Measurements from ENCODE around the gene ZNF554.
"Not testable (repeated sequence)": the region's sequence is repeated elsewhere in the genome, so short reads cannot be mapped to it uniquely, and the experiment has no call there.

ZNF554 gene

DNA sequence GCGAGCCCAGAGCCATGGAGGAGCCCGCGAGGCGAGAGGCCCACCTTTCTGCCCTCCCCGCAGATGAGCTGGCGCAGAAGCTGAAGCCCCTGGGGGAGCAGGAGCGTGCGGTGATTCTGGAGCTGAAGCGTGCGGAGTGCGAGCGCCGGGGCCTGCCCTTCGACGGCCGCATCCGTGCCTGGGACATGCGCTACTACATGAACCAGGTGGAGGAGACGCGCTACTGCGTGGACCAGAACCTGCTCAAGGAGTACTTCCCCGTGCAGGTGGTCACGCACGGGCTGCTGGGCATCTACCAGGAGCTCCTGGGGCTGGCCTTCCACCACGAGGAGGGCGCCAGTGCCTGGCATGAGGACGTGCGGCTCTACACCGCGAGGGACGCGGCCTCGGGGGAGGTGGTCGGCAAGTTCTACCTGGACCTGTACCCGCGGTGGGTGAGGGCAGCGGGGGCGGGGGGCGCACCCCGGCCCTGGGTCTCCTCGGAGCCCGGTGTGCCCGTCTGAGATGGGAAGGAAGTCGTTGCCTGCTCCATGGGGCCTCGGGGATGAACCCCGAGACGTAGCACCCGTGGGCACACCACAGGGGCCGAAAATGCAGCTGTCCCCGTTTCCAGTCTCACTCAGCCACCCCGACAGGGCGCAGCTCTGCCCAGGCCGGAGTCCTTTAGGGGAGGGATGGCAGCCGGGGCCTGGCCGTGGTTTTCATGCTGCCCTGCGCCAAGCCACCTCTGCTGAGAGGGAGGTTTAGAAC, 12.1 kb upstream of the ZNF554 start:
- DNase-seq (ENCODE audit: low read depth) = no peak

DNA sequence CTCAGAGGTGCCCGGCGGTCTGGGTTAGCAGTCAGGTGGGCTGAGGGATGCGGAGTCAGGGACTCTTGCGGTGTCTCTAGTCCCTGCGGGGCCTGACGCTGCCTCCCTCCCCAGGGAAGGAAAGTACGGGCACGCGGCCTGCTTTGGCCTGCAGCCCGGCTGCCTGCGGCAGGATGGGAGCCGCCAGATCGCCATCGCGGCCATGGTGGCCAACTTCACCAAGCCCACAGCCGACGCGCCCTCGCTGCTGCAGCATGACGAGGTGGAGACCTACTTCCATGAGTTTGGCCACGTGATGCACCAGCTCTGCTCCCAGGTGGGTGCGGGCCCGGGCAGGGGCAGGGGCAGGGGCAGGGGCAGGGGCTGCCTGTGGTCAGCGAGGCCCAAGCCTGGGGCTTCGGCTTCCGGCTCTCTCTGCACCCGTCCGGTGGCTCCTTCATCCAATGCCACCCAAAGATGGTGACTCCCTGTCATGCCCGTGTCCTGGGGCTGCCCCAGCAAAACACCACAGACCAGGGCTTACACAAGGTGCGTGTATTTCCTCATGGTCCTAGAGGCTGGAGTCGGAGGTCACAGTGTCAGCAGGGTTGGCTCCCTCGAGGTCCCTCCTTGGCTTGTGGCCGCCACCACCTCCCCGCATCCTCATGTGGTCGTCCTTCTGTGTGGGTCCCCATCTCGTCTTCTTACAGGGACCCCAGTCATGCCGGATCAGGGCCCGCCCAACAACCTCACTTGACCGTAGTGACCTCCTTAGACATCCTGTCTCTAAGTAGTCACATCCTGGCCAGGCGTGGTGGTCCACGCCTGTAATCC, 11.3 kb upstream of the ZNF554 start:
- DNase-seq (ENCODE audit: low read depth) = no peak

DNA sequence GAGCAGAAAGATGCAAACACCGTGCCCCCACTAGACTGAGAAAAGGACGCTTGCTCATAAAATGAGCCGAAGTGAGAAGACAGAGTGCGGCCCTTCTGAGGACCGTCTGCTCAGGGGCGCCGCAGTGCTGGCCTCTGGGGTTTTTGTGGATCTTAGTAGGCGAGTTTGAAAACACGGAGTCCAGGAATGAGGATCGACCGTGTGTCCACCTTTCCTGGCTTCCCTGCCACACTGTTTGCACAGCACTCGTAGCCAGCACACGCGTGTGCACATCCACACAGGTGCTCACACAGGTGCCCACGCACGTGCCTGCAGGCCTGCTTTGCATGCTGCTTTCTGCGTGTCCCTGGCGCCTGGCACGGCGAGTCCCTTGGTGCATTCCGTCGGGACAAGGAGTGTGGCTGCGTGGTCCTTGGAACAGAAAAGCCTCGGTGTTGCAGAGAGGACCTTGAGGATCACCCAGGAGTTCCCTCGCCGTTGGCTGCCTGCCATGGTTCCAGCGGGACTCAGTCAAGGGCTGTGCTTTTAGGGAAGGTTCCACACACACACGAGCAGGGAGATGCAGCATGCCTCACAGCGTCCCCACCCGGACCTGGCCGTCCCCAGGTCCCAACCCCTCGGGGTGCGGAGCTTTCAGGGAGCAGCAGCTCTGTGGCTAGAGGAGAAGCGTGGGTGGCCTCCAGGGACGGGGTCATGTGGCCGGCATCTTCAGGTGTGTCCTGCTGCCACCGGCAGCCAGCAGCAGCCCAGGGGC, 10.1 kb upstream of the ZNF554 start:
- DNase-seq (ENCODE audit: low read depth) = no peak

DNA sequence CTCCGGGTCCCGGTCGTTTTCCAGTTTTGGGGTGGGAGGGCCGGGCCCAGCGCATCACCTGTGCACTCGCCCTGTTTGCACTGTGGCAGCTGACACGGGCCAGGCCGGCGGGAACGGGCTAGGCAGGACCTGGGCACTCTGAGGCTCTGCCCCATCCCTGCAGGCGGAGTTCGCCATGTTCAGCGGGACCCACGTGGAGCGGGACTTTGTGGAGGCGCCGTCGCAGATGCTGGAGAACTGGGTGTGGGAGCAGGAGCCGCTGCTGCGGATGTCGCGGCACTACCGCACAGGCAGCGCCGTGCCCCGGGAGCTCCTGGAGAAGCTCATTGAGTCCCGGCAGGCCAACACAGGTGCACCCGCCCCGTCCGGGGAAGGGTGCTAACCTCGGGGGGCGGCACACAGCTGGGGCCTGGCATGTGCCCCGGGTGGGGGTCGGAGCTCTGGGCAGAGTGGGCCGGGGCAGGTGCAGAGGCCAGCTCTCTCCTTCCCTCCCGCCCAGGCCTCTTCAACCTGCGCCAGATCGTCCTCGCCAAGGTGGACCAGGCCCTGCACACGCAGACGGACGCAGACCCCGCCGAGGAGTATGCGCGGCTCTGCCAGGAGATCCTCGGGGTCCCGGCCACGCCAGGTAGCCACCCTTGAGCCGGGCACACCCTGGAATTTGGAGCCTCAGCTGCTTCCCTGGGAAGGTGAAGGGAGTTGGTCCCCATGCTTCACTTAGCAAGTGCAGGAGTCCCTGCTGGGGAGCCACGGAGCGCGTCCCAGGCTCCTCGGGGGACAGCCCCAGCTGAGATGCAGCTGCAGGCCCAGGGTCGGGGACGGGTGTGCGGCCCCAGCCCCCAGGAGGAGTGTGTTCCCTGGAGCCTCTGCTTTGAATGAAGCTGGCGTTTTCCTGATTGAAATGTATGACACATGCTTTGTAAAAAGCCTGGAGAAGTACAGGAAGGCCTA, 9.3 kb upstream of the ZNF554 start:
- DNase-seq (ENCODE audit: low read depth) = no peak

DNA sequence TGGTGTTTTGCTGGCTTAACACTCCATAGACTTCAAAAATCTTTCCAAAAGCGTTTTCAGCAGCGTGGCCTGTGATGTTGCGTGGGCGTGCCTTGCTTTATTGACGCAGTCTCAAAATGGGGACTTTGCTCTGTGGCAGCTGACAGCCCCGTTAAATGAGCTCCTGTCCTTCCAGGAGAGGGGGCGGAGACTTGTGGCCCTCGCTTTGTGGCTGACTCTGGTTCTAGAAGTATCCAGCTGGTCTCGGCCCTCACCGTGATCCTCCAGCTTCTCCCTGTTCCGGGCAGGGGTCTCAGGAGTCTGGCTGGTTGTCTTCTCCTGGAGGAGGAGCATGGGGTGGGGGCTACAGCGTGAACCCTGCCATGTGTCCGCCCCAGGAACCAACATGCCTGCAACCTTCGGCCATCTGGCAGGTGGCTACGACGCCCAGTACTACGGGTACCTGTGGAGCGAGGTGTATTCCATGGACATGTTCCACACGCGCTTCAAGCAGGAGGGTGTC, 8.4 kb upstream of the ZNF554 start:
- no peak for DNase-seq (ENCODE audit: low read depth)

DNA sequence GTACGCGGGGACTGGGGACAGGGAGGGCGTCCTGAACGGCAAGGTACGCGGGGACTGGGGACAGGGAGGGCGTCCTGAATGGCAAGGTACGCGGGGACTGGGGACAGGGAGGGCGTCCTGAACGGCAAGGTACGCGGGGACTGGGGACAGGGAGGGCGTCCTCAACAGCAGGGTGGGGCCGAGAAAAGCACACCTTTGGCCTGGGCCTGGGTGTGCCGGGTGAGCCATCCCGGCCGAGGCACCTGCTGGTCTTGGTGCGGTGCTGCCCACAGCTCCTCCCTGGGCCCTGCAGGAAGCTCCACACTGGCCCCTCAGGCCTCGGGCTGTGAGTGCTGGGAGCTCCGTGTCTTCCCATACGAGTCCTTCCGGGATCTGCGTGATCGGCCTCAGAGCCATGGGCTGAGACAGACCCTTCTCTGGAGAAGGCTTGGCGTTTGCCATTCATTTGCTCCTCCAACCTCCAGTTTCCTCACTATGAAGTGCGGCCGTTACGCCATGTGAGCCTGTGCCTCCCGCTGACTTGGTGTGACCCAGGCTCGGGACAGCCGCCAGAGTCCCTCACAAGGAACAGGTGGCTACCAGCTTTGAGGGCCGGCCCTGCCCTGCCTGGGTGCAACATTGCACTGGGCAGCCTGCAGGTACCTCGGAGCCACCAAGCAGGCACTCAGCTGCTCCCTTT, 7.8 kb upstream of the ZNF554 start:
- DNase-seq (ENCODE audit: low read depth) = no peak

DNA sequence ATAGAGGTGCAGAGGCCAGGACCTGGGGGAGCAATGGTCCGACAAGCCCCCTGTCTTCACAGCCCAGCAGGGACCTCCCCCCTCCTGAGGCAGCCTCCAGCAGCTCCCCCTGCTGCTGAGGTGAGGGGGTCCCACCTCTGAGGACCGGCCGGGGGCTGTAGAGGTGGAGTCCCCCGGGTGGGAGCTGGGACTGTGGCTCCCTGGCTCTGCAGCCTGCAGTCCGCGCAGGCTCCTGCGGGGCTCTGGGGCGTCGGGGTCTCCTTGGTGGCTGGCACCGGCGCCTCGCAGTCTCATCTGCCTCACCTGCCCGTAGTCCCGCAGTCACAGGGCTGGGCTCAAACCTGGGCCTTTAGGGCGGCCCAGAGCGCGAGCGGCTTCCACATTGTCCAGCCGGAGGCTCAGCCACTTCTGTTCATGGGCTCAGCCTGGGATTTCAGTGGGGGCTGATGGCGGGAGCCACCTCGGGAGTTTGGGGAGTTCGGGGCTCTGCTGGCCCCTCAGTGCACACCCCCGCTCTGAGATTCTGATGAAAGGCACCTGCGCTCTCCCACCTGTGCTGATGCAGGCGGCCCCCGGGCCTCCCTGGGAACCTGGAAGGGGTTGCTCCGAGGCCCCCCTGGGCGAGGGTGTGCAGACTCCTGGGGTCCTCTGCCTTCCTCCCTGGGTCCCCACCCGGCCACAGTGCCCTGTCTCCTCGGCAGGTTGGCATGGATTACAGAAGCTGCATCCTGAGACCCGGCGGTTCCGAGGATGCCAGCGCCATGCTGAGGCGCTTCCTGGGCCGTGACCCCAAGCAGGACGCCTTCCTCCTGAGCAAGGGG, 7.0 kb upstream of the ZNF554 start:
- DNase-seq (ENCODE audit: low read depth) = no peak

DNA sequence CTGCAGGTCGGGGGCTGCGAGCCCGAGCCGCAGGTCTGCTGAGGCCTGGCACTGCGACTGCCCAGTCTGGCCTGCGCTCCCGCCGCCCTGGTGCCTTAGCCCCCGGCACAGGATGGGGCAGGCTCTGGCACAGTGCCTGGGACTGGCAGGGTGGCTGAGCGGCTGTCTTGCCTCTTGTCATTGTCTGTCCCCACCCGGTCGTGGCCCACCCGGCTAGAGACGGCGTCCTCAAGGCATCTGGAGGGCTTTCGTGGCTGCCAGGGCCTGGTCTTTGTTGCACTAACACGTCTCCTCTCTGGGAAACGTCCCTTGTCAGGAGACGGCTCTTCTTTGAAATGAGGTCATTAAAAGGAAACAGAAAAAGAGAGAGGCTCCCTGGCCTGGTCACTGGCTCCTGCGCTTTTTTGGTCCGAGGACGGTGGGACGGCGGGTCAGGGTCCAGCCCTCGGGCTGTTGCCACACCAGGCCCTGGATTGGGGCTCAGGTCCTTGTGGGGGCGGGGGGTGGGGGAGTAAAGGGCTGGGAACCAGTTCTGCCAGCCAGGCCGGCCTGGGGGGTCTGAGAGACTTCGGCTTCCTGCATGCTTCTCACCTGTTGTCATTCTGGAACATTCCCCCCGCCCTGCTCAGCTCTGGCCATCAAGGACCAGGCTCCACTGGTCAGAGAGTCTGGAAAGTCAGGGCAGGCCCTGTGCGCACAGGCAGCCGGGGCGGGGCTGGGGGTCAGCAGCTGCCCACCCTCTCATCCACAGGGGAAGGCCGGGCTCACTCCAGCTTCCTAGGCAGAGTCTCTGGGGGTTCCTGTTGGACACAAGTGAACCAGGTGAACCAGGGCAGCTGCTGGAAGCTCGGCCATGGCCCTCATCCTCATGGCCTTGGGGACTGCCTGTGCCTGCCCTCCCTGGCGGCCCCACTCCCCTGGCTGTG, 6.2 kb upstream of the ZNF554 start:
- DNase-seq (ENCODE audit: low read depth) = no peak

DNA sequence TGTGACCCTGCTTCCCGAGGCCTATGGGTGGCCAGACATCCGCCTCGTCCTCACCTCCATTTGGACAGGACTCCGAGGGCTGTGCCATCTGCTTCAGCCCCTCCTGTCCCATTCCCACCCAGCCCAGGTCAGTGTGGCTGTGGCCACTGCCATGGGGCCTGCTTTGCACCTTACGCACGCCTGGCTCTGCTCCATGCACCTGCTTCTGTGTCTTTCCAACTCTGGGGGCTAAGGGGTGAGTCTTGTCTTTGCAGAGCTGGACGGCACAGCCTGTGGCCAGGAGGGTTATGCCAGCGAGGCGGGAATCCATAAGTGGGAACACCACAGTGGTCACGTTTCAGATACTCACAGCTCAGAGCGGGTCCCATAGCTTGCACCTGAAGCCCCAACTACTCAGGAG, 5.2 kb upstream of the ZNF554 start:
- no peak for DNase-seq (ENCODE audit: low read depth)

DNA sequence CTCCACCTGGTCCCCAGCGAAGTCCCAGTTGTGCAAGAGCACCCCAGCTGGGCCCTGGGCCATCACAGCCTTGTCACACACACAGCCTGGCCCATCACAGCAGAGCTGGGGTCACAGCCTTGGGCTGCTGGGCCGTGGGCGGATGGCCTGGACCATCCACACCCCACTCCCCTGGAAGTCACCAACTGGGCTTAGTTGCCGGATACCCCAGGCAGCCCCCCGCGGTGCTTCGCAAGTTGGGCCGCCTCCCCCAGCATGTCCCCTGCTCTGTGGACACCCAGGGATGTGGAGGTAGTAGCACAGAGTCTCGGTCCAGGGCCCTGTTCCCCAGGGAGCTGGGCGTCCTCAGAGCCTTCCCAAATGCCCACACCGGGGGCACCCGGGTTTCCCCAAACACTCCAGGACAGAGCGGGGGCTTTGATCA, 4.5 kb upstream of the ZNF554 start:
- DNase-seq (ENCODE audit: low read depth) = no peak

DNA sequence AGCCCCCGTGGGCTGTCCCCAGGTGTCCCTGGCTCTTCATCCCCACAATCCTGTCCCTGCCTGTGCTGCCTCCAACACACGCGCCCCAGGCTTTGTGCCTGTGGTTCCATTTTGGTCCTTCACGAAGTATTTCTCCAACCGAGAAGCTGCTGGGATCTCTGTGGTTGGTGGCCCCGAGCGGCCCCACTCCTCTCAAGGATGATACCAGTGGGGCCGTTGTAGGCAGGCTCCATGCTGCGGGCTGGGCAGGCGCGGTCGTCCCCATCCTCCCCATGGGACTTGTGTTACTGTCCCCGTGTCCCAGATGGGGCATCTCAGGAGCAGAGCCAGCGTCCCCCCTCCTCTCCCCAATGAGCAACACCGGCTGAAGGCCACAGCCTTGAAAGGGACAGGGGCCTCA, 3.7 kb upstream of the ZNF554 start:
- DNase-seq (ENCODE audit: low read depth) = no peak

DNA sequence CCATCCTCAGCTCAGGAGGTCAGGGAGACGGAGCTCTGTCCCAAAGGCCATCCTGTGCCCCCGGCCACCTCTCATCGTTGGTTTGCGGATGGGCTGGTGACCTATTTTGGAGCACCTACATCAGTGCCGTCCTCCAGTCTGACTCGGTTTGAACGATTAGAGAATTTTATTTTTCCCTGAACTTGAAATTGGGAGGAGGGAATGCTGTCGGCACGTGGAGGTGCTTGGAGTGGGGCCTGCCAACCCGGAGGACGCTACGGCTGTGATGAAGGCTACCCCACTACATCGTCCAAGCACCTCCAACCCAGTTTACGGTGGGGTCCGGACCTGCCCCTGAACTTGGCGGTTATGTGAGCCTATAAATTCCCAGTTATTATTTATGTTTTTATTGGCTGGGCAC, 3.0 kb upstream of the ZNF554 start:
- no peak for DNase-seq (ENCODE audit: low read depth)

DNA sequence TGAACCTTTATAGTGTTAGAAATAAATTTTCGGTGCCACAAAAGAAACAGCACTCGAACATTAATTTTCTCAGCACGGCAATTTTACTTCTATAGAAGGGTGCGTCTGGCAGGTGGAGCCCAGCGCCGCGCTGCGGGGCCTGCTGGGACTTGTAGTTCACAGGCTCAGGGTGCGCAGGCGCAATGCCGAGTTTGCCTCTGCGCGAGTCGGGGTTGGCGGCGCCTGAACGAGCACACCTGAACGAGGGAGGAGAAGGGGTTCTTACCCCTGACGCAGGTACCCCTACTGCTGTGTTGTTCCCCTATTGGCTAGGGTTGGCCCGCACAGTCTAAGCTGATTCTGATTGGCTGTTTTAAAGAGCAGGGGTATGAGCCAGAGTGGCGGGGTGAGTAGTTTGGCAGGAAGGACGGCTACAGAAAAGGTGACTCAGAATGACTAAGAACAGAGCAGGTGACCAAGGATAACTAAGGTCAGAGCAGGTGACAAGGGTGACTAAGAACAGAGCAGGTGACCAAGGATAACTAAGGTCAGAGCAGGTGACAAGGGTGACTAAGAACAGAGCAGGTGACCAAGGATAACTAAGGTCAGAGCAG, 2.3 kb upstream of the ZNF554 start:
- not testable (repeated sequence) for DNase-seq (ENCODE audit: low read depth)

DNA sequence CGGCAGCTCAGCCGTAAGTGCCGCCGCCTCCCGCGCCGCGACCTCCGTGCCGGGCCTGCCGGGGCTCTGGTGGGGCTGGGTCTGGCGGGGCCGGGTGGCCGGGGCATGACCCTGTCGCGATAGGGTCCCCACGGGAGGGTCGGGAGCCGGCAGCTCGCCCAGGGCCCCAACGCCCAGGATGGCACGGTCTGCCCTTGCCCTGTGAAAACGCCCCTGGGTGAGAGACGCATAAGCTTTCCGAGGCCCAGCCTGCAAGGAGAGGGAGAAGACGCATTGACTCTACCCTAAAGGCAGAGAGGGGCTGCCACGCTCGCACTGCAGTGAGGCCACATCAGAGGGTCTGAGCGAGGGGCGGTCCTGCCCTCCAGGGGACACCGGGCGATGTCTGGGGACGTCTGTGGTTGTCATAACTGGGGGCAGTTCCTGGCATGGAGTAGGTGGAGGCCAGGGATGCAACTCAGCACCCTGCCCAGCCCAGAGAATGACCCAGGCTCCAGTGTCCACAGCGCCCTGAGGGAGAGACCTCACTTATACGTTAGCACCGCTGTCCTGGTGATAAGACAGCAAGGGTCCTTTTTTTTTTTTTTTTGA, 539 bp downstream of the ZNF554 start:
- no peak for DNase-seq (ENCODE audit: low read depth)

DNA sequence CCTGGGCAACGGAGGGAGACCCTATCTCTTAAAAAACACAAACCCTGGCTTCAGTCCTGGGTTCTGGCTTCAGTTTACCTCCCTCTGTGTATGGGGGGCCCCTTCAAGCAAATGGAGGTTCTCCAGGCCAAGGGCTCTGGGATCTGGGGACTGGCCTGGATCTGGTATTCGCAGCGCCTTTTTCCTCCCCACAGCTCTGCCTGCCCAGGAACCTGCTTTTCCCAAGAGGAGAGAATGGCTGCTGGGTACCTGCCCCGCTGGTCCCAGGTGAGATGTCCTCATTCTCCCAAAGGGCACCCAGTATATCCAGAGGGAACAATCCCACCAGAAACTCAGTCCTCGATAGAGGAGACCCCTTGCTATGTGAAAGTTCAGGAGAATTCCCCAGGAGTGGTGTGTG, 3.2 kb downstream of the ZNF554 start:
- no peak for DNase-seq (ENCODE audit: low read depth)

DNA sequence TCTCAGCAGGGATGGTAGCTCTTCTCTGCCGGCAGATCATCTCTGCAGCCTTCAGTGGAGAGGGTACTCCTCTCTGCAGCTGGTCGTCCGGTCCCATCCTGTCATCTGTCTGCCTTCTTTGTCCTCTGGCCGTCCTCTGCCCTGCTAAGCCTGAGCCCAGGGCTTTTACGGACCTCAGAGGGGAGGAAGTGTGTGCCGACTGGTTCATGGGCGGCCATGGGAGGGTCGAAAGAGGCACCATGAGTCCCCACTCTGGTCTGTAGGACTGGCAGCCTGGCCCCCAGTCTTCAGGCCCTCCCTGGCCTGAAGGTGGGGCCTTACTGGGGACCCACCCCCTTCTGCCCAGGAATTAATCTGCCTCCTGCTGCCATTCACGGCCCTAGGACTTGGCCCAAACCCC, 4.0 kb downstream of the ZNF554 start:
- no peak for DNase-seq (ENCODE audit: low read depth)

DNA sequence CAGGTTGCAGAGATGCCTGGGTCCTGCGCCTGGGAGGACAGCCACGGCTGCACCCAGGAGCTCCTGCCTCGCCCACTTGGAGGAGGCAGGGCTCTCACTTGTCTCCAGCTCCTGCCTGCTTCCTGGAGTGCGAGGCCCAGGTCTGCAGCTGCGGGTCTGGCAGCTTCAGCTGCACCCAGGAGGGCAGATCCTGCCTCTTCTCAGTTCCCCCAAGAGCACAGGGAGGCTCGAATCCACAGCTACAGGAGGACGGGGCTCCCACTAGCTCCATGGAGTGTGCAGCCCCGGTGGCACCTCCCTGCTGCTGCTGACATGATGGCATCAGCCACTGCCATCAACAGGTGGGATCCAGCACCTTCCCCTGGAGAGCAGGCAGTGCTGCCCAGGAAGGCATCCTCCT, 4.5 kb downstream of the ZNF554 start:
- no peak for DNase-seq (ENCODE audit: low read depth)

DNA sequence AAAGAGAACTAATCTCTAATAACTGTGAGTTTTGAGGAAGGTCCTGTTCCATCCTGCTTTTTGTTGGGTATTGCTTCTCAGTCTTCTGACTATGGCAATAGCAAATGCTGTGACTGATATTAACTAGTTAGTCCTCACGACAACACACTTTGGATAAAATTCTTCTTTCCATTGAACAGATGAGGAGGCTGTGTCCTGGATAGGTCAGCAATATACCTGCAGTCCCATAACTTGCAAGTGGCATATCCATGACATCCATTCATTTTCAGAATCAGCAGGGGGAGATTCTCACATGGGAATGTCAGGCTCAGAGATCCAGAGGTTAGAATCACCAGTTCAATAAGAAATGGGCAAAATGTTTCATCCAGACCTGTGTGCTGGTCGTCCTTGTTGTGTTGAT, 7.4 kb downstream of the ZNF554 start:
- DNase-seq (ENCODE audit: low read depth) = no peak

All from fibroblast of gingiva (primary cell).